GM18951 (cell line): ENCODE measurements around the gene RAB27B.

Experiments used
- POLR2A ChIP-seq: IDR thresholded peaks from 4 replicates; pipeline ENCODE4 v1.6.1; 2011; ENCODE audit warnings: mild to moderate bottlenecking; ENCODE audit not compliant: insufficient read length, insufficient read depth; ENCODE audit errors: extremely low read depth
- in situ Hi-C: fragments of 300-500 bp; cut with MboI; formaldehyde crosslinking; loops from one replicate; pipeline ENCODE4 v1.12.0; 2022; ENCODE audit warnings: low sequenced_read_pairs, mixed read lengths, inconsistent platforms; ENCODE audit not compliant: unreplicated experiment

RAB27B gene

GRCh38 chr18:54867131-54867530, 38.9 kb downstream of the RAB27B start:
- in situ Hi-C loops: no loop called here
- no peak for TF ChIP-seq POLR2A

DNA sequence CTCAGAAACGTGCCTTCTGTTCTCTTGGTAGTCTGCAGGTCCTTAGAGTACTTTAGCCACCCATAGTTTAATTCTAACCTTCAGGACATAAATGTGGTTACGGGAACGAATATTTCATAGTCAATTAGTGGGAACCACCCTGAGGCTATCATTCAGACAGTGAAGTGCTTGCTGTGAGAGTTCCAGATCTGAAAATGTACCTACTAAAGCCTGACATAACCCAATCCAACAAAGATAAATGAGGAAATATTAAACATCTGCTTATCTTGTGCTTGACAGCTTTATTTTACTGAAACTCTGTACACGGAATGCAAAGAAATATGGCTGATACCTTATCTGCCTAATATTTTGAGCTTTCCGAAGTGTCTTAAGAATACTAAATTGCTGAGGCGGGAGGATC, 43.0 kb downstream of the RAB27B start:
- TF ChIP-seq POLR2A: no peak
- in situ Hi-C loops: no loop called here

GRCh38 chr18:54872681-54873080, 44.4 kb downstream of the RAB27B start:
- no peak for TF ChIP-seq POLR2A
- in situ Hi-C loops: no loop called here

- in situ Hi-C loops: no loop called here
- no peak for TF ChIP-seq POLR2A
These were observed 45.6 kb downstream of the RAB27B start for GRCh38 chr18:54873884-54874255.

DNA sequence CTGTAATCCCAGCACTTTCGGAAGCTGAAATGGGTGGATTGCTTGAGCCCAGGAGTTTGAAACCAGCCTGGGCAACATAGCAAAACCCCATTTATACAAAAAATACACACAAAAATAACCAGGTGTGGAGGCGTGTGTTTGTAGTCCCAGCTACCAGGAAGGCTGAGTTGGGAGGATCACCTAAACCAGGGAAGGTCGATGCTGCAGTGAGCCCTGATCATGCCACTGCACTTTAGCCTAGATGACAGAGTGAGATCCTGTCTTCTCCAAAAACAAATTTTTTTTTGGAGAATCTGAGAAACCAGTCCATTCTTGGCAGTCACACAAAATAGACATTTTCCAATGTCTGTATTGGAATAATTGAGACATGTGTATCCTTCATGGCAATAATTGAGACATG, 46.8 kb downstream of the RAB27B start:
- TF ChIP-seq POLR2A: no peak
- in situ Hi-C loops: no loop called here

GRCh38 chr18:54877076-54877475, 48.8 kb downstream of the RAB27B start:
- no peak for TF ChIP-seq POLR2A
- in situ Hi-C loops: no loop called here

- in situ Hi-C loops: no loop called here
- TF ChIP-seq POLR2A: no peak
These were observed 49.9 kb downstream of the RAB27B start for GRCh38 chr18:54878159-54878622.

GRCh38 chr18:54878659-54879358, 50.5 kb downstream of the RAB27B start:
- in situ Hi-C loops: no loop called here
- no peak for TF ChIP-seq POLR2A

- no peak for TF ChIP-seq POLR2A
- in situ Hi-C loops: no loop called here
These were observed 51.4 kb downstream of the RAB27B start for GRCh38 chr18:54879691-54880090.

DNA sequence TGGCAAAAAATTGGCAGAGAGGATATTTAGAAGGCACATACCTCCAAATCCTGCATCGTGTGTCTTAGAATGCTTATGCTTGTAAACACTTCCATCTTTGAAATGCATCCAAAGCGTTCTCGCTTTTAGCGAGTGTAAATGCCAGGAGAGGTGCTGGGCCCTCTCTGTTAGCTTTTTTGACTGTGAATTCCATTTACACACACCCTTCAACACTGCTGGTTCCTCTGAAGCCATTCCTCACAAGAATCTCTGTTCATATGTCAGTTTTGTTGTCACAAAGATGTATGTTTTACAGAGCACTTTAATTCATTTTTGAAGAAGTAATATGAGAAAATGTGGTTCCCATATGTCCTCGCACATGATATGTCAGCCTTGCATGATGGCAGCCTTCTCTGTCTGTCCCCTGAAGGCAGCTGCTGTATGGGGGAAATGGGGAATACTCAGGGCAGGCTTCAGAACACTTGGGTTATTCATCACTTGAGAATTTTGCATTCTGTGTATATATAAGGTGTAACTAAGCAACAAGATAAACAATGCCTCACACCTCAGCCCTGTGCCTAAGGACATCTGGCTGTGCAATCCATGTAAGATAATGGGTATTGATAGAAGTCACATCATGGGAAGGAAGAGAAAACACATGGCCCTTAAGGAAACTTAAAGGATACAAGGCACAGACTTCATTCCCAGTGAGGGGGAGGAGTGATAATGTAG, 52.3 kb downstream of the RAB27B start:
- in situ Hi-C loops: no loop called here

GRCh38 chr18:54881229-54881768, 53.0 kb downstream of the RAB27B start:
- in situ Hi-C loops: no loop called here

More for the DNA sequence above, 52.3 kb downstream of the RAB27B start:
- TF ChIP-seq POLR2A: no peak

GRCh38 chr18:54882318-54882717, 54.0 kb downstream of the RAB27B start:
- no peak for TF ChIP-seq POLR2A
- in situ Hi-C loops: no loop called here

More at GRCh38 chr18:54881229-54881768, 53.0 kb downstream of the RAB27B start:
- no peak for TF ChIP-seq POLR2A

- TF ChIP-seq POLR2A: no peak
- in situ Hi-C loops: no loop called here
These were observed 55.7 kb downstream of the RAB27B start for GRCh38 chr18:54883816-54884604.
